NCI-H82 treated with DMSO at 0.1 percent for 48 hours (cell line): ENCODE results near the gene NRBP1.

Experiments
- DNase-seq: peaks from one replicate; lab custom pipeline; 2025; ENCODE audit not compliant: unreplicated experiment; lab: John Stamatoyannopoulos, UW

The NRBP1 gene

GRCh38 chr2:27428213-27428977, at the start of gene NRBP1:
Gene NRBP1, plus strand, starts transcription at chr2:27428631. Its CDS starts 4,643 bp downstream, at chr2:27433274.
- peak; percentile 89 for DNase-seq

- DNase-seq: no peak
Measured at GRCh38 chr2:27378809-27379290, 49.6 kb upstream of the NRBP1 start.

GRCh38 chr2:27379383-27379835, 49.0 kb upstream of the NRBP1 start:
- no peak for DNase-seq

- DNase-seq: no peak
Measured at GRCh38 chr2:27379836-27380625, 48.4 kb upstream of the NRBP1 start.

- DNase-seq: peak; percentile 84
Measured at GRCh38 chr2:27380626-27381545, 47.5 kb upstream of the NRBP1 start, which contains the start of gene ZNF513. Gene ZNF513, minus strand, starts transcription at chr2:27380734. Its CDS starts 208 bp downstream, at chr2:27380526.

- DNase-seq: peak; percentile 72
Measured at GRCh38 chr2:27381577-27382181, 46.8 kb upstream of the NRBP1 start.

- DNase-seq: no peak
Measured at GRCh38 chr2:27390822-27391679, 37.4 kb upstream of the NRBP1 start.

GRCh38 chr2:27393225-27393624, 35.2 kb upstream of the NRBP1 start:
- DNase-seq: no peak

- no peak for DNase-seq
Measured at GRCh38 chr2:27398962-27399361, 29.5 kb upstream of the NRBP1 start.

GRCh38 chr2:27400348-27401135, 27.9 kb upstream of the NRBP1 start:
- DNase-seq: no peak

GRCh38 chr2:27407798-27408491, 20.5 kb upstream of the NRBP1 start:
- peak; percentile 72 for DNase-seq

GRCh38 chr2:27408601-27409320, 19.7 kb upstream of the NRBP1 start:
- DNase-seq: no peak

- peak; percentile 83 for DNase-seq
Measured at GRCh38 chr2:27409321-27410073, 18.9 kb upstream of the NRBP1 start, which contains the start of gene PPM1G. Gene PPM1G, minus strand, starts transcription at chr2:27409591. Its CDS starts 169 bp downstream, at chr2:27409422.

- no peak for DNase-seq
Measured at GRCh38 chr2:27412419-27413152, 15.8 kb upstream of the NRBP1 start.

- no peak for DNase-seq
Measured at GRCh38 chr2:27416151-27416550, 12.3 kb upstream of the NRBP1 start.

GRCh38 chr2:27420996-27421395, 7.4 kb upstream of the NRBP1 start:
- no peak for DNase-seq
